H1 (cell line): ENCODE measurements around the gene CA5A. TPM values are rescaled to one million over a fixed set of nuclear protein-coding genes. Genes with fewer than 3 reads are reported as not detected.
"Not testable (repeated sequence)": the region's sequence is repeated elsewhere in the genome, so short reads cannot be mapped to it uniquely, and the experiment has no call there.

Source experiments
- CTCF ChIA-PET: fragments of 300-600 bp; sonication (Branson Sonifier 250); formaldehyde crosslinking; loops from one replicate; lab custom pipeline; 2021; ENCODE audit not compliant: partially characterized antibody; lab: Charles Lee
- POLR2A ChIA-PET: fragments of 300-600 bp; sonication (Branson Sonifier 250); formaldehyde crosslinking; loops from one replicate; lab custom pipeline; 2021; ENCODE audit warnings: inconsistent platforms; ENCODE audit not compliant: partially characterized antibody; lab: Charles Lee
- DNase-seq, 2 experiments: peaks; one replicate each; pipeline versions ENCODE4 v3.0.0 to v3.0.0-alpha.2; 2010 to 2022; ENCODE audit warnings: low spot score in 2 of 2, low read depth in 1 of 2, mixed read lengths in 1 of 2
- FAIRE-seq: peaks from 2 replicates; lab custom pipeline; 2011; peaks lifted over from hg19 to GRCh38; lab: Jason Lieb, UNC
- H2AFZ ChIP-seq: 2 replicates; pipeline ENCODE4 v1.8.1; 2012; ENCODE audit warnings: low read length, inconsistent platforms
- H2AK5ac ChIP-seq: 2 replicates; pipeline ENCODE4 v1.6.1; 2013; ENCODE audit warnings: low read depth, low read length
- H2BK120ac ChIP-seq: replicated peaks from 2 replicates; pipeline ENCODE3; 2013; ENCODE audit warnings: low read depth, low read length, inconsistent platforms
- H2BK12ac ChIP-seq: 2 replicates; pipeline ENCODE4 v1.6.1; 2013; ENCODE audit warnings: low read depth, low read length
- H2BK15ac ChIP-seq: 2 replicates; pipeline ENCODE4 v1.6.1; 2013; ENCODE audit warnings: low read length
- H2BK20ac ChIP-seq: 2 replicates; pipeline ENCODE4 v1.6.1; 2013; ENCODE audit warnings: low read length
- H2BK5ac ChIP-seq: 2 replicates; pipeline ENCODE4 v1.6.1; 2013; ENCODE audit warnings: low read depth, low read length
- H3K14ac ChIP-seq: 2 replicates; pipeline ENCODE4 v1.6.1; 2013; ENCODE audit warnings: inconsistent platforms; ENCODE audit not compliant: insufficient read length
- H3K18ac ChIP-seq: 2 replicates; pipeline ENCODE4 v1.6.1; 2013; ENCODE audit warnings: low read length; ENCODE audit errors: extremely low read depth
- H3K23ac ChIP-seq: 2 replicates; pipeline ENCODE4 v1.6.1; 2013; ENCODE audit warnings: inconsistent platforms; ENCODE audit not compliant: insufficient read length
- H3K23me2 ChIP-seq: 2 replicates; pipeline ENCODE4 v1.6.1; 2013; ENCODE audit warnings: low read depth, low read length
- H3K27ac ChIP-seq: 2 replicates; pipeline ENCODE4 v1.6.1; 2011; ENCODE audit warnings: low read depth, low read length, inconsistent platforms
- H3K27me3 ChIP-seq, 4 experiments: replicated peaks in 1 of 4; 1 replicate in 1 of 4; 2 replicates in 3 of 4; pipeline versions ENCODE4 v1.6.1 to v1.8.1; 2011 to 2013; ENCODE audit warnings: low read length in 3 of 4, mild to moderate bottlenecking in 3 of 4, inconsistent platforms in 2 of 4, mixed read lengths in 2 of 4, moderate library complexity in 1 of 4; ENCODE audit not compliant: control insufficient read depth in 3 of 4, insufficient read depth in 3 of 4; ENCODE audit errors: extremely low read depth in 1 of 4
- H3K36me3 ChIP-seq, 4 experiments: 2 replicates each; pipeline versions ENCODE4 v1.6.1 to v1.8.1; 2011 to 2013; ENCODE audit warnings: mild to moderate bottlenecking in 4 of 4, low read length in 3 of 4, moderate library complexity in 2 of 4, control low read depth in 1 of 4, inconsistent platforms in 1 of 4; ENCODE audit not compliant: insufficient read depth in 4 of 4, control insufficient read depth in 2 of 4
- H3K4ac ChIP-seq: replicated peaks from 2 replicates; pipeline ENCODE3; 2013; ENCODE audit warnings: low read length, low read depth, mixed read lengths, inconsistent platforms; ENCODE audit not compliant: insufficient read length
- H3K4me1 ChIP-seq, 4 experiments: replicated peaks in 1 of 4; 1 replicate in 1 of 4; 2 replicates in 3 of 4; pipeline versions ENCODE4 v1.6.1 to v1.8.1; 2011 to 2013; ENCODE audit warnings: low read length in 3 of 4, inconsistent platforms in 2 of 4, mixed read lengths in 1 of 4; ENCODE audit not compliant: insufficient read depth in 4 of 4, control insufficient read depth in 3 of 4
- H3K4me2 ChIP-seq, 2 experiments: 2 replicates each; pipeline versions ENCODE4 v1.6.1 to v1.8.1; 2011 to 2013; ENCODE audit warnings: low read depth in 2 of 2, low read length in 2 of 2, control low read depth in 1 of 2, inconsistent platforms in 1 of 2, mild to moderate bottlenecking in 1 of 2; ENCODE audit not compliant: insufficient read depth in 1 of 2
- H3K4me3 ChIP-seq, 4 experiments: fragments of 200-600, 300-600 bp in 1 of 4; sonication (generic), shearing (Covaris generic), sonication (Bioruptor Twin) in 1 of 4; 2 replicates each; pipeline versions ENCODE4 v1.5.1 to v1.8.1; 2011 to 2016; ENCODE audit warnings: low read length in 4 of 4, low read depth in 3 of 4, control low read depth in 2 of 4, inconsistent platforms in 2 of 4, mild to moderate bottlenecking in 2 of 4, mixed read lengths in 1 of 4, moderate library complexity in 1 of 4; ENCODE audit not compliant: insufficient read depth in 2 of 4; ENCODE audit errors: extremely low read depth in 1 of 4
- H3K56ac ChIP-seq: replicated peaks from 2 replicates; pipeline ENCODE3; 2013; ENCODE audit warnings: low read depth, mild to moderate bottlenecking, mixed read lengths, low read length, inconsistent platforms; ENCODE audit not compliant: insufficient read length
- H3K79me1 ChIP-seq: 2 replicates; pipeline ENCODE4 v1.6.1; 2013; ENCODE audit warnings: low read depth, low read length, control low read depth
- H3K79me2 ChIP-seq, 2 experiments: 2 replicates each; pipeline versions ENCODE4 v1.6.1 to v1.8.1; 2012 to 2013; ENCODE audit warnings: low read length in 2 of 2, mild to moderate bottlenecking in 2 of 2, inconsistent platforms in 1 of 2; ENCODE audit not compliant: insufficient read depth in 2 of 2, control insufficient read depth in 1 of 2
- H3K9ac ChIP-seq, 4 experiments: replicated peaks in 1 of 4; 1 replicate in 1 of 4; 2 replicates in 3 of 4; pipeline versions ENCODE4 v1.6.1 to v1.8.1; 2011 to 2013; ENCODE audit warnings: low read depth in 3 of 4, low read length in 3 of 4, control low read depth in 2 of 4, mild to moderate bottlenecking in 2 of 4, moderate library complexity in 2 of 4, inconsistent platforms in 1 of 4; ENCODE audit errors: extremely low read depth in 1 of 4
- H3K9me3 ChIP-seq, 2 experiments: 2 replicates each; pipeline versions ENCODE4 v1.6.1 to v1.8.1; 2012 to 2013; ENCODE audit warnings: mild to moderate bottlenecking in 2 of 2, moderate library complexity in 2 of 2, control low read depth in 1 of 2, inconsistent platforms in 1 of 2, low read depth in 1 of 2, low read length in 1 of 2, mixed read lengths in 1 of 2; ENCODE audit not compliant: insufficient read depth in 2 of 2
- H4K20me1 ChIP-seq, 2 experiments: replicated peaks in 1 of 2; 2 replicates each; pipeline versions ENCODE3 to v1.8.1; 2011 to 2013; ENCODE audit warnings: inconsistent platforms in 2 of 2, low read length in 2 of 2, mild to moderate bottlenecking in 1 of 2; ENCODE audit not compliant: insufficient read depth in 2 of 2, control insufficient read depth in 1 of 2
- H4K5ac ChIP-seq: 2 replicates; pipeline ENCODE4 v1.6.1; 2013; ENCODE audit warnings: low read length, low read depth, mixed read lengths, inconsistent platforms; ENCODE audit not compliant: insufficient read length
- H4K8ac ChIP-seq: 2 replicates; pipeline ENCODE4 v1.8.0; 2013; ENCODE audit warnings: mild to moderate bottlenecking, moderate library complexity, low read length, inconsistent platforms; ENCODE audit not compliant: insufficient read depth; ENCODE audit errors: extremely low read depth
- H4K91ac ChIP-seq: replicated peaks from 2 replicates; pipeline ENCODE3; 2013; ENCODE audit warnings: low read length, mixed read lengths, inconsistent platforms; ENCODE audit not compliant: insufficient read length
- CTCF ChIP-seq, 3 experiments: IDR thresholded peaks; 1 replicate in 2 of 3; 2 replicates in 1 of 3; pipeline versions ENCODE4 v1.5.1 to v1.6.1; 2011; ENCODE audit warnings: low read length in 3 of 3, mild to moderate bottlenecking in 3 of 3, inconsistent platforms in 2 of 3, low read depth in 1 of 3, moderate library complexity in 1 of 3; ENCODE audit not compliant: insufficient read depth in 1 of 3; ENCODE audit errors: control extremely low read depth in 1 of 3
- GABPA ChIP-seq: IDR thresholded peaks from 2 replicates; pipeline ENCODE4 v1.6.1; 2011; ENCODE audit warnings: mild to moderate bottlenecking, low read length, moderate library complexity, borderline replicate concordance; ENCODE audit not compliant: insufficient read depth
- WGBS, 2 experiments: shearing (Covaris generic) in 1 of 2; methylation state at CpG; one replicate each; pipeline versions ENCODE4 v1.1.6 to v1.1.7; 2013 to 2015; ENCODE audit warnings: low lambda C conversion rate in 2 of 2, mixed read lengths in 2 of 2, inconsistent platforms in 1 of 2, low coverage in 1 of 2, missing lambda C conversion rate in 1 of 2; ENCODE audit not compliant: insufficient replicate concordance in 2 of 2, insufficient coverage in 1 of 2, insufficient read length in 1 of 2; ENCODE audit errors: extremely low coverage in 1 of 2, missing lambda C conversion rate in 1 of 2; 5-methylcytosine and 5-hydroxymethylcytosine counted together
- polyA plus RNA-seq, 7 experiments: library from polyadenylated mRNA; depleted of rRNA in 3 of 7; stranded (reverse) in 5 of 7; unstranded in 2 of 7; fragments of >200 nt in 5 of 7; fragments of 200-250 nt in 2 of 7; gene quantifications; 1 replicate in 5 of 7; 2 replicates in 1 of 7; 4 replicates in 1 of 7; pipeline versions ENCODE4 v1.2.1 to v1.2.3, GENCODE V29; 2011 to 2013; ENCODE audit warnings: missing spikeins in 2 of 7, mixed read lengths in 2 of 7
- total RNA-seq: library from RNA; stranded (reverse); fragmentation: NEBNext Ultra II Directional; extraction: Animal tissue kit (Norgen Biotek cat#: 25700); gene quantifications from 2 replicates; pipeline ENCODE4 v1.2.1, GENCODE V29; 2021

CA5A gene
- total and polyA plus RNA-seq, 2 of the 8 experiments (the other 6 are each of a cell fraction or from before 2014, with no cell fraction given), result not detected

GRCh38 chr16:87982581-87983041 lies 46.3 kb upstream of the CA5A start (continued):
- no peak for TF ChIP-seq CTCF (IDR thresholded peaks at IDR 0.05; ENCODE audit: control extremely low read depth in 1 of 3, insufficient read depth in 1 of 3, low read depth in 1 of 3, low read length in 3 of 3)
- TF ChIP-seq GABPA, result no peak

- H2BK20ac ChIP-seq, H3K9me3 ChIP-seq, H3K79me1 ChIP-seq, H3K14ac ChIP-seq, H4K5ac ChIP-seq, H2BK12ac ChIP-seq, H3K79me2 ChIP-seq, H3K4ac ChIP-seq, H2AFZ ChIP-seq, H2AK5ac ChIP-seq, H2BK120ac ChIP-seq, H3K4me3 ChIP-seq, H3K23me2 ChIP-seq, H3K9ac ChIP-seq, H3K18ac ChIP-seq, H3K27ac ChIP-seq, H2BK15ac ChIP-seq, DNase-seq, POLR2A ChIA-PET, H2BK5ac ChIP-seq, H3K4me2 ChIP-seq, H3K27me3 ChIP-seq, H4K91ac ChIP-seq, H4K20me1 ChIP-seq, FAIRE-seq, H3K4me1 ChIP-seq, H3K56ac ChIP-seq, H3K23ac ChIP-seq, H4K8ac ChIP-seq: not testable (repeated sequence)
- WGBS, 2 experiments, result 85% methylated on average over 4 of the region's 4 CpGs; no CpG with 5 or more reads in 1 of the 2 experiments
- CTCF ChIA-PET, result interaction anchor here (0.7 to 3.0 kb wide), 3 partner anchors 23 to 58 kb away, joined by 3 to 10 read pairs (median 4); no protein-coding TSS in a partner anchor
- H3K36me3 ChIP-seq, result peaks cover 2 to 11% (median 5%) of the 10 kb centered on the region in 4 experiments; a peak in 5 of 8 replicates
These were observed 45.0 kb upstream of the CA5A start for GRCh38 chr16:87981376-87981775.
